ENCODE results near the gene GCNA.

DNA sequence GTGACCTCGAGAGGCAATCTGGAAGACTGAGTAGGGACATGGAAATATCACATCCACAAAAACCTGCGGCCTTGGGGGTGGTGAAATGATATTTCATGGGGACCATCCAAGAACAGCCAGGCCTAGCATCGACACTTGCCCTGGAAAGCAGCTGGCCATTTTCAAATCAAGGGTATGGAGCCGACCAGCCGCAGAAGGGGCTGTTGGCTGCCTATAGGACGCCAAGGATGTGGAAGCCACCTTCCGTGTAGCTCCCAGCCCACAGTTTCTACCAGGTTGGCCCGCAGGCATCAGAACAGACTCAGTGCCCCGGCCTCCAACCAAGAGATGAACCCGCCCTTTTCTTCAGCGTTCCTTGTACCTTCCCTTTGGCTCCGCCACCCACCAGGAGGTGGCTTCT is 83.7 kb downstream of the GCNA start:
- TF ChIP-seq POLR2A (IDR thresholded peaks at IDR 0.05) = no peak
- TF ChIP-seq, protein P1, sequence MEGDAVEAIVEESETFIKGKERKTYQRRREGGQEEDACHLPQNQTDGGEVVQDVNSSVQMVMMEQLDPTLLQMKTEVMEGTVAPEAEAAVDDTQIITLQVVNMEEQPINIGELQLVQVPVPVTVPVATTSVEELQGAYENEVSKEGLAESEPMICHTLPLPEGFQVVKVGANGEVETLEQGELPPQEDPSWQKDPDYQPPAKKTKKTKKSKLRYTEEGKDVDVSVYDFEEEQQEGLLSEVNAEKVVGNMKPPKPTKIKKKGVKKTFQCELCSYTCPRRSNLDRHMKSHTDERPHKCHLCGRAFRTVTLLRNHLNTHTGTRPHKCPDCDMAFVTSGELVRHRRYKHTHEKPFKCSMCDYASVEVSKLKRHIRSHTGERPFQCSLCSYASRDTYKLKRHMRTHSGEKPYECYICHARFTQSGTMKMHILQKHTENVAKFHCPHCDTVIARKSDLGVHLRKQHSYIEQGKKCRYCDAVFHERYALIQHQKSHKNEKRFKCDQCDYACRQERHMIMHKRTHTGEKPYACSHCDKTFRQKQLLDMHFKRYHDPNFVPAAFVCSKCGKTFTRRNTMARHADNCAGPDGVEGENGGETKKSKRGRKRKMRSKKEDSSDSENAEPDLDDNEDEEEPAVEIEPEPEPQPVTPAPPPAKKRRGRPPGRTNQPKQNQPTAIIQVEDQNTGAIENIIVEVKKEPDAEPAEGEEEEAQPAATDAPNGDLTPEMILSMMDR (IDR thresholded peaks at IDR 0.05) = no peak

Measured in heart left ventricle (tissue), 13 donors.